ENCODE measurements around the gene GMPPA.

- TF ChIP-seq CTCF (IDR thresholded peaks at IDR 0.05) (no peak), POLR2A (IDR thresholded peaks at IDR 0.05) (no peak)
Measured at GRCh38 chr2:219472629-219473187, 26.0 kb upstream of the GMPPA start.
